ENCODE data around the gene RABGAP1L.
"Not testable (repeated sequence)": the region's sequence is repeated elsewhere in the genome, so short reads cannot be mapped to it uniquely, and the experiment has no call there.

RABGAP1L gene

DNA sequence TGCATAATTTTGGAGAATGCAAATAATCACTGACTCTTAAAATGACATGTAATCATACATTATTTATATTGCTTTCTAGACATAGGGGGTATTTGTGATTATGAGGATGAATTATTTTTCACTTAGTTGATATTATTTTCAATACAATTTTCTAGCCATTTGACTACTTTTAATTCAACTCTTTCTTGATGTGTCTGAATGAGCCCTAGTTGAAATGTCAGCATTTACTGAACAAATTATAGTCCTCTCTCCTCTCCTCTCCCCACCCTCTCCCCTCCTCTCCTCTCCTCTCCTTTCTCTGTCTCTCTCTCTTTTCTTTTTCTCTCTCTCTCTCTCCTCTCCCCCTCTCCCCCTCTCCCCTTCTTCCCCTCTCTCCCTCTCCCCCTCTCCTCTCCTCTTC, 483.1 kb downstream of the RABGAP1L start:
- Histone ChIP-seq H3K4me3 (ENCODE audit: low read depth, low read length) (no peak overlapping the region), H3K27me3 (no peaks in the 10 kb centered on the region), H3K9me3 (no peaks in the 10 kb centered on the region), H3K4me1 (no peaks in the 10 kb centered on the region), H3K36me3 (no peaks in the 10 kb centered on the region)
- DNase-seq, result no peak
- TF ChIP-seq, protein P1, sequence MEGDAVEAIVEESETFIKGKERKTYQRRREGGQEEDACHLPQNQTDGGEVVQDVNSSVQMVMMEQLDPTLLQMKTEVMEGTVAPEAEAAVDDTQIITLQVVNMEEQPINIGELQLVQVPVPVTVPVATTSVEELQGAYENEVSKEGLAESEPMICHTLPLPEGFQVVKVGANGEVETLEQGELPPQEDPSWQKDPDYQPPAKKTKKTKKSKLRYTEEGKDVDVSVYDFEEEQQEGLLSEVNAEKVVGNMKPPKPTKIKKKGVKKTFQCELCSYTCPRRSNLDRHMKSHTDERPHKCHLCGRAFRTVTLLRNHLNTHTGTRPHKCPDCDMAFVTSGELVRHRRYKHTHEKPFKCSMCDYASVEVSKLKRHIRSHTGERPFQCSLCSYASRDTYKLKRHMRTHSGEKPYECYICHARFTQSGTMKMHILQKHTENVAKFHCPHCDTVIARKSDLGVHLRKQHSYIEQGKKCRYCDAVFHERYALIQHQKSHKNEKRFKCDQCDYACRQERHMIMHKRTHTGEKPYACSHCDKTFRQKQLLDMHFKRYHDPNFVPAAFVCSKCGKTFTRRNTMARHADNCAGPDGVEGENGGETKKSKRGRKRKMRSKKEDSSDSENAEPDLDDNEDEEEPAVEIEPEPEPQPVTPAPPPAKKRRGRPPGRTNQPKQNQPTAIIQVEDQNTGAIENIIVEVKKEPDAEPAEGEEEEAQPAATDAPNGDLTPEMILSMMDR (IDR thresholded peaks at IDR 0.05; ENCODE audit: low read depth, low read length), result no peak

DNA sequence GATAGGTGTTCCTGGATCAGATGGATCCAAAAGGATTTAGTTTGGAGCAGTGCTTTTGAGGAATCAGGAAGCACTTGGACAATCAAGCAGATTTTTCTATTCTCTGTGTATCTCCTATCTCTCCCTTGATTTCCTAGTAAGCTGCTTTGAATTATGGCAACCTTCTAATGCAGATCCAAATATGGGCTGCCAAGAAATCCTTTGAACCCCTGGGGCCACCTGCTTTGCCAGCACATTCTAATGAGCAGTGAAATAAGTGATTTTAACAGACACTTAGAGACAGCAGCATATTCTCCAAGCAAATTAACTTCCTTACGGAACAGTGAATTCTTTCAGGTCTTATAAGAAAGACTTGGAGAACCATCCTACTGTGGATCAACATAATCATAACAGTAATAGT, 483.9 kb downstream of the RABGAP1L start:
- Histone ChIP-seq H3K9me3 (no peaks in the 10 kb centered on the region), H3K4me1 (no peaks in the 10 kb centered on the region), H3K4me3 (ENCODE audit: low read depth, low read length) (no peak overlapping the region), H3K27me3 (no peaks in the 10 kb centered on the region), H3K36me3 (no peaks in the 10 kb centered on the region)
- no peak for DNase-seq
- TF ChIP-seq, protein P1 (IDR thresholded peaks at IDR 0.05; ENCODE audit: low read depth, low read length), result no peak

DNA sequence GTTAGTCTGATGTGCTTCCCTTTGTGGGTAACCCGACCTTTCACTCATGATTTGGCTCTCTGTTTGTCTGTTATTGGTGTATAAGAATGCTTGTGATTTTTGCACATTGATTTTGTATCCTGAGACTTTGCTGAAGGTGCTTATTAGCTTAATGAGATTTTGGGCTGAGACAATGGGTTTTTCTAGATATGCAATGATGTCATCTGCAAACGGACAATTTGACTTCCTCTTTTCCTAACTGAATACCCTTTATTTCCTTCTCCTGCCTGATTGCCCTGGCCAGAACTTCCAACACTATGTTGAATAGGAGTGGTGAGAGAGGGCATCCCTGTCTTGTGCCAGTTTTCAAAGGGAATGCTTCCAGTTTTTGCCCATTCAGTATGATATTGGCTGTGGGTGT, 490.3 kb downstream of the RABGAP1L start:
- not testable (repeated sequence) for H3K4me1 ChIP-seq; H3K27me3 ChIP-seq; H3K9me3 ChIP-seq; H3K4me3 ChIP-seq (ENCODE audit: low read depth, low read length); DNase-seq; H3K36me3 ChIP-seq

DNA sequence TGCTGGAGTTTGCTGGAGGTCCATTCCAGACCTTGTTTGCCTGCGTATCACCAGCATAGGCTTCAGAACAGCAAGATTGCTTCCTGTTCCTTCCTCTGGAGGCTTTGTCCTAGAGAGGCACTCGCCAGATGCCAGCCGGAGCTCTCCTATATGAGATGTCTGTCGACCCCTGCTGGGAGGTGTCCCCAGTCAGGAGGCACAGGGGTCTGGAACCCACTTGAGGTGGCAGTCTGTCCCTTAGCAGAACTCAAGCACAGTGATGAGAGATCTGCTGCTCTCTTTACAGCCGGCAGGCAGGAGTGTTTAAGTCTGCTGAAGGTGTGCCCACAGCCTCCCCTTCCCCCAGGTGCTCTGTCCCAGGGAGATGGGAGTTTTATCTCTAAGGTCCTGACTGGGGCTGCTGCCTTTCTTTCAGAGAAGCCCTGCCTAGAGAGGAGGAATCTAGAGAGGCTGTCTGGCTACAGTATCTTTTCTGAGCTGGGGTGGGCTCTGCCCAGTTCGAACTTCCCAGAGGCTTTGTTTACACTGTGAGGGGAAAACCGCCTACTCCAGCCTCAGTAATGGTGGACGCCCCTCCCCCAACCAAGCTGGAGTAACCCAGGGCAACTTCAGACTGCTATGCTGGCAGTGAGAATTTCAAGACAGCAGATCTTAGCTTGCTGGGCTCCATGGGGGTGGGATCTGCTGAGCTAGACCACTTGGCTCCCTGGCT, 493.4 kb downstream of the RABGAP1L start:
- no peak overlapping the region for H3K4me3 ChIP-seq (ENCODE audit: low read depth, low read length)
- no peaks in the 10 kb centered on the region for H3K27me3 ChIP-seq
- DNase-seq, result no peak
- no peaks in the 10 kb centered on the region for H3K9me3 ChIP-seq
- no peaks in the 10 kb centered on the region for H3K36me3 ChIP-seq
- no peaks in the 10 kb centered on the region for H3K4me1 ChIP-seq
- TF ChIP-seq, protein P1 (IDR thresholded peaks at IDR 0.05; ENCODE audit: low read depth, low read length), result no peak

DNA sequence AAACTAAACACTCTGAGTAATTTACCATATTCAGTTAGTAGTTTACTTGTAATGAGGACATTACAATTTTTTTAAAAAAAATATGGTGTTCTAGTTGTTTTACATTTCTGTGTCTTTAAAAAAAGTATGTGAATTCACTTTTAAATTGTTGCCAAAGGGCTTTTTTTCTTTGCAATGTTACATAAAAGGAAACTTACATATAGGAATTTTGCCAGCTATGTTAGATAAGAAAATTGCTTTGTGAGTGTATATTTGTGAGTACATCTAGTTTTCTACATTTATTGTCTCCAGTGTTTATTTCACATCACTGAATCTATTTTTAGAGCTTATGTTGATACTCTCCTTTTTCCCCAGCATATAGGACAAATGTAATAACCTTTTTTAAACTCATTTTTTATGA, 495.2 kb downstream of the RABGAP1L start:
- no peaks in the 10 kb centered on the region for H3K36me3 ChIP-seq
- H3K27me3 ChIP-seq, result no peaks in the 10 kb centered on the region
- TF ChIP-seq, protein P1 (IDR thresholded peaks at IDR 0.05; ENCODE audit: low read depth, low read length), result no peak
- DNase-seq, result no peak
- H3K9me3 ChIP-seq, result no peaks in the 10 kb centered on the region
- no peak overlapping the region for H3K4me3 ChIP-seq (ENCODE audit: low read depth, low read length)
- H3K4me1 ChIP-seq, result no peaks in the 10 kb centered on the region

DNA sequence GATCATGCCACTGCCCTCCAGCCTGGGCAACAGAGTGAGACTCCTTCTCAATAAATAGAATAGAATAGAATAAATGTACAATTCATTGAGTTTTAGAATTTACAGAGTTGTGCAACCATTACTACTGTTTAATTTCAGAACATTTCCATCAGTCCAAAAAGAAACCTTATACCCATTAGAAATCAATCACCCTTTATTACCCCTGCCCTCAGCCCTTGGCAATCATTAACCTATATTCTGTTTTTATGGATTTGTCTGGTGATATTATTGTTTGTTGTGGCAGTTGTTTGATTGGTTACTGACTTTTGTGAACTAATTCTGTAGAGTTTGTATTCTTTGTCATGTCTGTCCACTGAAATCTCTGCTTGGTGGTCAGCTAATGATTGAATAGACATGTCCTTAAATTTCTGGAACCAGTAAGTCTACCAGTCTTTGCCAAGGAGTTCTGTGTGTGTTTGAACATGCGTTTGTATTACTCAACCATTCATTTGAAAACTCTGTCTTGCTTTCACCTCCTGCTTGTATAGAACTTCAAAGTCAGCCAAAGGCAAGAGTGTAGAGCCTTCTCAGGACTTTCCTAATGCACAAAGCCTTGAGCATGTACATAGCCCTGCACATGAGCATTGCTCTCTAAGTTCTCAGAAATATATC, 497.2 kb downstream of the RABGAP1L start:
- Histone ChIP-seq H3K4me1 (no peaks in the 10 kb centered on the region), H3K36me3 (no peaks in the 10 kb centered on the region), H3K9me3 (no peaks in the 10 kb centered on the region), H3K4me3 (ENCODE audit: low read depth, low read length) (no peak overlapping the region), H3K27me3 (no peaks in the 10 kb centered on the region)
- no peak for DNase-seq
- TF ChIP-seq, protein P1 (IDR thresholded peaks at IDR 0.05; ENCODE audit: low read depth, low read length), result no peak

Measured in BE2C (cell line).